GM06990 (cell line): ENCODE results near the gene UVSSA.

Experiments
- DNase-seq: peaks from one replicate; pipeline ENCODE4 v3.0.0-alpha.2; 2011; ENCODE audit not compliant: insufficient read length; ENCODE audit errors: extremely low read depth
- H3K27me3 ChIP-seq: replicated peaks from 2 replicates; pipeline ENCODE4 v1.6.0; 2011; ENCODE audit warnings: low read length; ENCODE audit not compliant: control insufficient read depth, insufficient read depth
- H3K36me3 ChIP-seq: 2 replicates; pipeline ENCODE4 v1.5.1; 2011; ENCODE audit warnings: low read length; ENCODE audit not compliant: control insufficient read depth, insufficient read depth
- H3K4me3 ChIP-seq: replicated peaks from 2 replicates; pipeline ENCODE4 v1.5.1; 2011; ENCODE audit warnings: low read depth, mild to moderate bottlenecking, control low read depth, low read length
- TF ChIP-seq, protein P1 (sequence below): IDR thresholded peaks from 2 replicates; pipeline ENCODE4 v1.5.1; 2011; ENCODE audit warnings: low read length, control low read depth, mild to moderate bottlenecking, inconsistent platforms; ENCODE audit not compliant: insufficient read depth, poor library complexity, severe bottlenecking

Gene UVSSA

DNA sequence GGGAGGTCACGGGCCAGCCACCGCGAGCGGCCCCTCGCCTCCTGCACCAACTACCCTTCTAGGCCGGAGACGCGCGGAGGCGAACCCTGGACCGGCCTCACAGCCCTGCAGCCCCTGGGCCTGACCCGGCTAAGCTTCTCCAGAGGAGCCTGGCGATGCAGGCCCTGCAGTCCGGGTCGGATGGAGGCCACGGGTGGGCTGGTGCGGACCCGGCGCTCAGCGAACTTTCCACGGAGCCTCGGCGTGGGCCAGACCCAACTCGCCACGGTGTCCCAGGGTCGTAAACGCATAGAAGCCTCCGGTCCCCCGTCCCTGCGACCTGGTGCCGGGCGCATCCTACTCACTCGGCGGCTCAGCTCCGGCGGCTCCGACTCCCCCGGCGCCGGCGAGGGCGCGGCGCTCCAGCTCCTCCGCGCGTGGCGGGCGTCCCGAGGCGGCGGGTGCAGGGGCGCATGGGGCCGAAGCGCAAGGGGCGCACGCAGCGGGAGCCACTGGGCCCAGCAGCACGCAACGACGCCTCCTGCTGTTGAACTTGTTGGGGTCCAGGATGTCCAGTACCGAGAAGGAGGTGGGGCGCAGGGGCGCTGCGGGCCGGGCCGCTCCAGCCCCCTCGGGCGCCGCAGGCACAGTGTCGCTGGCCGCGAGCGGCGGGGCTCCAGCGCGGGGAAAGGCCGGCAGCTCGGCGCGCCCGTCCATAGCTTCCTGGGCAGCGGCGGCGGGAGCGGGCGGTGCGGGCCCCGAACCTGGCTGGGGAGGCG lies 58.8 kb downstream of the UVSSA start:
- no peaks in the 10 kb centered on the region for H3K27me3 ChIP-seq
- DNase-seq, result no peak
- no peaks in the 10 kb centered on the region for H3K36me3 ChIP-seq
- TF ChIP-seq, protein P1, sequence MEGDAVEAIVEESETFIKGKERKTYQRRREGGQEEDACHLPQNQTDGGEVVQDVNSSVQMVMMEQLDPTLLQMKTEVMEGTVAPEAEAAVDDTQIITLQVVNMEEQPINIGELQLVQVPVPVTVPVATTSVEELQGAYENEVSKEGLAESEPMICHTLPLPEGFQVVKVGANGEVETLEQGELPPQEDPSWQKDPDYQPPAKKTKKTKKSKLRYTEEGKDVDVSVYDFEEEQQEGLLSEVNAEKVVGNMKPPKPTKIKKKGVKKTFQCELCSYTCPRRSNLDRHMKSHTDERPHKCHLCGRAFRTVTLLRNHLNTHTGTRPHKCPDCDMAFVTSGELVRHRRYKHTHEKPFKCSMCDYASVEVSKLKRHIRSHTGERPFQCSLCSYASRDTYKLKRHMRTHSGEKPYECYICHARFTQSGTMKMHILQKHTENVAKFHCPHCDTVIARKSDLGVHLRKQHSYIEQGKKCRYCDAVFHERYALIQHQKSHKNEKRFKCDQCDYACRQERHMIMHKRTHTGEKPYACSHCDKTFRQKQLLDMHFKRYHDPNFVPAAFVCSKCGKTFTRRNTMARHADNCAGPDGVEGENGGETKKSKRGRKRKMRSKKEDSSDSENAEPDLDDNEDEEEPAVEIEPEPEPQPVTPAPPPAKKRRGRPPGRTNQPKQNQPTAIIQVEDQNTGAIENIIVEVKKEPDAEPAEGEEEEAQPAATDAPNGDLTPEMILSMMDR, result no peak
- no peak overlapping the region for H3K4me3 ChIP-seq

DNA sequence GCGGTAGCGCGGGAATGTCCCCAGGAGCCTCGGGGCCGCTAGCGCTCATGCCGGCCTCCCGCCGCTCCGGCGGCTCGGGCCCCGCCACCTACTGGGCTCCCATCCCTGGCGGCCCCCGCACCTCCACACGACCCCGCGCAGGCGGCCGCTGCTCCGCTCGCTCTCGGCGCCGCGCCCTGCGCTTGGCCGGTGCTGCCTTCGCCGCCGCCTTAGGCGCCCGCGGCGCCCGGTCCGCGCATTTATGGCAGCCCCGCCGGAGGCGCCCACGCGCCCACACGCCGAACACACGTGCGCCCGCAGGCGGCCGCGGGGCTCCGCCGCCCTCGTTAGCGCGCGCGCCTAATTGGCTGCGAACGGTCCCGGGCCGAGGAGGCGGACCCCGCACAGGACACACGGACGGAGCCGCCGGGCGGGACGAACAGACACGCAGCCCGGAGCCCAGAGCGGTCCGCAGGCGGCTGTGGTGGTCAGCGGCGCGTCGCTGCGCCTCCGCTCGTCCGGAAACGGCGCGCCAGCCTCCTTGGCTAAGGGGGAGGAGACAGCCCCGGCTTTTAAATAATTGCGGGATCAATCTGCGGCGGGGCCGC lies 59.5 kb downstream of the UVSSA start, which contains the start of gene NKX1-1:
TSS of gene NKX1-1 (minus strand) at position 49 of the 587 bp plus-strand sequence. CDS start at position 49, 0 bp downstream.
- H3K4me3 ChIP-seq, result no peak within 1 kb of the TSS
- no peaks in the 10 kb centered on the region for H3K27me3 ChIP-seq
- DNase-seq, result no peak
- TF ChIP-seq, protein P1, result no peak
- H3K36me3 ChIP-seq, result no peaks in the 10 kb centered on the region

DNA sequence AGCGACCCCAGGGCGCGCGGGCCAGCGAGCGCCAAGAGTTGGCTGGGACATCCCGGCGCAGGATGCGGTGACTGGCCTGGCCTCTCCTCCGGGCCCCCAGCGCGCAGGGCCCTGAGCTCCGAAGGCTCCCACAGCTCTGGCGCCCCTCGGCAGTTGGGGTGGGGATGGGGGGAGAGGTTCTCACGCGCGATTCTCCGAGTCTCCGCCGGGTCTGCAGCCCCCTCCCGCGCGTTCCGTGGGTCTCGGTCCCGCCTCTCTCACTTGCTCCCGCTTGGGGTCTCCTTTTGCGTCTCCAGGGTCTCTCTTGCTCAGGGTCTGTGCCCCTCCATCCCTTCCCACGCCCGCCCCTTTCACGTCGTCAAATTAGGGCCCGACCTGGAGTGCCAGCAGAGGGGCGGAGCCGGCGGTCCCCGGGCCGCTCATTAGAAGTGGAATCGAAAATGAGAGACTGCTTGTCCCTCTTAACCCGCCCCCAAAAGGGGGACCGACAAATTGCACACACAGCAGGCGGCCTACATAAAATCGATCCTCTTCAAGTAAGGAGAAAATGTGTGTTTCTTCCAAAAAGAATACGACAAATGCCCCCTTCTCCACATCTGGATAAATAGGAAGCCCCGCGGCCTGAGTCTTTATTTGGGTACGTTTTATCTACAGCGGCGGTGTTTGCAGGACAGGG lies 60.1 kb downstream of the UVSSA start:
- no peaks in the 10 kb centered on the region for H3K27me3 ChIP-seq
- no peak for DNase-seq
- H3K4me3 ChIP-seq, result no peak overlapping the region
- TF ChIP-seq, protein P1, result no peak
- H3K36me3 ChIP-seq, result no peaks in the 10 kb centered on the region

DNA sequence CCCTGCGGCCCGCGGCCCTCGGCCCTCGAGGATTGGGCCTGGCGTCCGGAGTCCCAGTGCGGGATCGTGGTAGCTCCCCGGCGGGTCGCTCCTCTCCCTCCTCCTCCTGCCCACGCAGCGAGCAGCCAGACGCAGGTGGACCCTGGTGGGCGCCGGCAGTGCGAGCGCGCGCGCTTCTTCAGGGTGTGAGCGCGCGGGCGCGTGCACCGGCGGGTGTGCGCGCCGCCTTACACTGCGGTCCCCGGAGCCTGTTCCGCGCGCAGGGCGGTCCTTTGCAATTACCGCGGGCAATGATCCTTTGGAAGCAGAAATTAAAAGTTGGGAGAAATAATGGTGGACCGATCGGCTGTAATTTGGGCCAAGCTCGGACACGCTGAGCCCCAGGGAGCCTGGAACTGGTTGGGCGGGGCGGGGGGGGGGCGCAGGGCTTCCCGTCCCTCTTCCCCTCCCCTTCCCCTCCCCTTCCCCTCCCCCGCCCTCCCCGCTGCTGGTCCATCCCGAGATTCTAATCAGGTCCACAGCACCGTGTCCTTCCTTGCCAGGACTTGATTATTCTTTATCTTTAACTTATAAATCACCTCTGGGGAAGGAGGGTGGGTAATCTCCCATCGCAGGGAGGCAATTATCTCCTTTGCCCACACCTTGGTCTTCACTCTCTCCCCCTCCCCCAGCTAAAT lies 60.8 kb downstream of the UVSSA start:
- Histone ChIP-seq H3K4me3 (no peak overlapping the region), H3K36me3 (no peaks in the 10 kb centered on the region), H3K27me3 (no peaks in the 10 kb centered on the region)
- TF ChIP-seq, protein P1, result no peak
- DNase-seq, result no peak

DNA sequence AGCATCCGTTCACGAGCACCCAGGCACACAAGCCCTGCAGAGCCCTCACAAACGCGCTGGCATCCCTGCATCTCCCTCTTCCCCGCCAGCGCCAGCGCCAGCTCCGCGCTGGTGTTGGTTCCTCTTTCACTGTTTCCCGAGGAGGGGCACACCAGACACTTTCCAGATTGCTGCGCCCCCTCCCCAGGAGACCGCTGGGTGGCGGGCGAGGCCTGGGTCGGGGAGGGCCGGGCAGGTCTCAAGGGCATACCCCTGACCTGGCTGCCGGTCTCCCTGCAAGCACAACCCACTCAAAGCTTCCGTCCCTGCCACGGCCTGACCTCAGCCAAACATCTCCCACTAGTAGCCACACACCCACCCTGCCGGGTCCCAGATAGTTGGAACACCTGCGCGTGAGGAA lies 61.4 kb downstream of the UVSSA start:
- DNase-seq, result no peak
- H3K27me3 ChIP-seq, result no peaks in the 10 kb centered on the region
- no peaks in the 10 kb centered on the region for H3K36me3 ChIP-seq
- TF ChIP-seq, protein P1, result no peak
- H3K4me3 ChIP-seq, result no peak overlapping the region
